Measurements from ENCODE around the gene RAB11A.

The RAB11A gene

GRCh38 chr15:65869126-65869953, at the start of gene RAB11A:
Gene RAB11A, plus strand, starts transcription at chr15:65869491. Its CDS starts 95 bp downstream, at chr15:65869586.
- DNase-seq = peak; percentile 95

DNA sequence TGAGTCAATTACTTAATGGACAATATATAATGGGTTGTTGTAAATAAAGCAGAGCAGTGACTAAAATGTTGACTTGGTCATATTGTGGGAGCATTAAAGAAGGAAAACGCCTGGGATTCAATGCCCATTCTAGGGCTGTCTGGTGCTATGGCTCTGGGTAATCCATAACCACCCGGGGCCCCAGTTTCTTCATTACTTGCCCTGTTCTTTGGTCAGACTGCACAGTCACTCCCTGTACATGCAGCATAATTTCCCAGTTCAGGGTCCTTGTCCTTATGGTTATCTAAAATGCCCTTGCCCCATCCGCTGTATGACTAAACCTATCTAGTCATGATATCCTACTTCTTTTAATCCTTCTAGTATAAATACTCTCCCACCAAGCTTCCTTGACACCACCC, 49.7 kb upstream of the RAB11A start:
- DNase-seq = no peak

GRCh38 chr15:65821070-65821469, 48.2 kb upstream of the RAB11A start:
- no peak for DNase-seq

DNA sequence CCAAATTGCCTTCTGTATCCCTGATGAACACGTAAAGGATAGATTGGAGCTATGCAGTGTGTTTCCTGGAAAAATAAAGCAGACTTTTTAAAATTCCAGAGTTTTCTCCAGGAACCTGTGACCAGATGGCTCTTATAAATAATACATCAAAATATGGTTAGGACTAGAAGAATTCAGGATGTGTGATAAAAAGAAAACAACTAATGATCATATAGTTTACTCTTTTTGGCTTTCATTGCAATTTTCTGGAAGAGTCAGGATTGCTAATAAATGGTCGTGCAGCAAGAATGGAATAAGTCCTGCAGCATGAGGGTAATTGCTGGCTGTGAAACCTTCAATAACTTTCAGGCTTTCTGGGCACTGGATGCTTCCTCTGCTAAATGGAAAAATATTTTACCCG, 47.0 kb upstream of the RAB11A start:
- DNase-seq = no peak

DNA sequence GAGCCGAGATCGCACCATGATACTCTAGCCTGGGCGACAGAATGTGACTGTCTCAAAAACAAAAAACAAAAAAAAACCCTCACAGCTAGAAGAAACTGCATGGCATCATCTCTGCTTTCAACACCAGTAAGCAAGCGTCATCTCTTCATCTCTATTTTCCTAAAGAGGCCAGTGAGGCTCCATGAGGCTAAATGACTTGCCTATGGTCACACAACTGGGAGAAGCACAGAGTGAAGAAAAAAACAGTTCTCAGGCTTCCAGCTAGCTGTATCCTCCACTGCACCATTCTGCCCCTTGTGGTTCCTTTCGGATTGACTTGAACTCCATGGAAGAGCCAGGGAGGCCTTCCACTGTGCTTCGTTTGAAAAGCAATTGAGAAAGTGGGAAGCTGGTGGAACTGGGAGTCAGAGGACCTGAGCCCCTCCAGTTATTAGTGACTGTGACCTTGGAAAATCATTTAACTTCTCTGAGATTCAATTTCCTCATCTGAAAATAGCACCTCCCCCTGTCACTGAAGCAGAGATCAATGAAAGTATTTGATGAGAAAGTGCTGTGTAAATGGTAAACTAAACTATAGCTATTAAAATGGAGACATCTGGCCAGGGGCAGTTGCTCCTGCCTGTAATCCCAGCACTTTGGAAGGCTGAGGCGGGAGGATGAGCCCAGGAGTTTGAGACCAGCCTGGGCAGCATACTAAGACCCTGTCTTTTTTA, 45.1 kb upstream of the RAB11A start:
- no peak for DNase-seq

GRCh38 chr15:65824941-65825544, 44.2 kb upstream of the RAB11A start:
- DNase-seq = no peak

- no peak for DNase-seq
Measured at GRCh38 chr15:65827065-65827464, 42.2 kb upstream of the RAB11A start.

DNA sequence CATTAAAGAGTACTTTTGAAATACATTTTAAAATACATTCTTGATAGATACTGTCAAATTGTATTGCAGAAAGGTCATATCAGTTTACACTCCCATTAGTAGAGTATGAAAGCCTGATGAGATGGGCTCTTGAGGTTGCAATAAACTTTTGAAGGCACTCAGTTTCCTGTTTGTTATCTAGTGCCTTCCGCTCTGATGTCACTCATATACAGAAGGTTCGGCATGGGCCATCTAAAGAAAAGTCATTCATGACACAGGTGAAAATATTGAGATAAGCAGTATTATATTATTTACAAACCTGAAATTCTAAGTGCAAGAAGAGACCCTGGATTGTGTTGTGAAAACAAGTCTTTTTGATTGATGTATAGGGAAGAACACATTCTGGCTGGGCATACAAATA, 40.7 kb upstream of the RAB11A start:
- DNase-seq = no peak

GRCh38 chr15:65829130-65829764, 40.0 kb upstream of the RAB11A start:
- DNase-seq = no peak

GRCh38 chr15:65832549-65833364, 36.5 kb upstream of the RAB11A start:
- DNase-seq = peak; percentile 33

GRCh38 chr15:65833501-65834205, 35.6 kb upstream of the RAB11A start:
- DNase-seq = peak; percentile 43

DNA sequence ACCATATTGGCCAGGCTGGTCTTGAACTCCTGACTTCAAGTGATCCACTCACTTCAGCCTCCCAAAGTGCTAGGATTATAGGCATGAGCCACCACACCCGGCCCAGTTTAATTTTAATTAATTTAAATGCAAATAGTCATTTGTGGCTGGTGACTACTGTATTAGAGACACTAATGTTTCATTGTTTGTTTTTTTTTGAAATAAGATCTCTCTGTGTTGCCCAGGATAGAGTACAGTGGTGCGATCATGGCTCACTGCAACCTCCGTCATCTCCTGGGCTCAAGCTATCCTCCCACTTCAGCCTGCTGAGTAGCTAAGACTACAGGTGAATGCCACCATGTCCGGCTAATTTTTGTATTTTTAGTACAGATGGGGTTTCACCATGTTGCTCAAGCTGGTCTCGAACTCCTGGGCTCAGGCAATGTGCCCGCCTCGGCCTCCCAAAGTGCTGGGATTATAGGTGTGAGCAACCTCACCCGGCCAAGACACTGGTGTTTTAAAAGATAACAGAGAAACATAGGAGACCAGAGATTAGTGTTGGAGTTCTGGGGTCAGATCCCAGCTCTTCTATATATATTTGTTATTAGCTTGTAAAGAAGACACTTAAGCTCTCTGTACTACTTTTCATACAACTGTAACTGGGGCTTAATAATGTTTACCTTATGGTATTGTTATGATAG, 34.5 kb upstream of the RAB11A start:
- no peak for DNase-seq

- DNase-seq = no peak
Measured at GRCh38 chr15:65835447-65835846, 33.8 kb upstream of the RAB11A start.

- no peak for DNase-seq
Measured at GRCh38 chr15:65836665-65837064, 32.6 kb upstream of the RAB11A start.

- DNase-seq = no peak
Measured at GRCh38 chr15:65837301-65838294, 31.7 kb upstream of the RAB11A start.

- DNase-seq = no peak
Measured at GRCh38 chr15:65839354-65839901, 29.9 kb upstream of the RAB11A start.

DNA sequence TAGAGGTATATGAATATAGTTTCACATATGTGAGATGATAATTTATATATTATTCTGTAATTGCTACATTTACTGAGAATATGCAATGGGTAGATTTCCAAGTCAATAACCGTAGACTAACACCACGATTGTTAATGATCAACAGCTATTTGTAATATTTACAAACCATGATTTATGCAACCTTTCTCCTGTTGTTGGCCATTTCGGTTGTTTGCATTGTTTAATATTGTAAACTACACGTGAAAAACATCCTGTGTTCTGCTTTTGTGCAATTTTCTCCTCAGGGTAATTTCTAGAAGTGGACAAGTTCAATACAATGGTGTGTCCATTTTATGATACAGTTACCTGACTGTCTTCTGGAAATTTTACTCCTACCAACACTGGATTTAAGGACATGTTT, 29.3 kb upstream of the RAB11A start:
- DNase-seq = no peak

GRCh38 chr15:65841121-65841930, 28.0 kb upstream of the RAB11A start:
- no peak for DNase-seq
